AG09319 (cell line): ENCODE results near the gene LIN28B.

Experiments used
- DNase-seq: peaks from one replicate; pipeline ENCODE4 v3.0.0-alpha.2; 2010; ENCODE audit warnings: low read depth; ENCODE audit errors: extremely low read depth
- CTCF ChIP-seq: IDR thresholded peaks from 2 replicates; pipeline ENCODE4 v1.5.1; 2011; ENCODE audit warnings: low read depth, mild to moderate bottlenecking, inconsistent platforms, low read length, moderate library complexity

LIN28B gene

GRCh38 chr6:105112577-105112976 is 155.7 kb downstream of the LIN28B start:
- TF ChIP-seq CTCF, result no peak
- no peak for DNase-seq

GRCh38 chr6:105113422-105113821 is 156.5 kb downstream of the LIN28B start:
- DNase-seq, result no peak
- TF ChIP-seq CTCF, result no peak

GRCh38 chr6:105116150-105116549 is 159.2 kb downstream of the LIN28B start:
- DNase-seq, result no peak

GRCh38 chr6:105120570-105120969 is 163.7 kb downstream of the LIN28B start:
- DNase-seq, result no peak
- no peak for TF ChIP-seq CTCF

More at GRCh38 chr6:105116150-105116549, 159.2 kb downstream of the LIN28B start:
- no peak for TF ChIP-seq CTCF

GRCh38 chr6:105121981-105122380 is 165.1 kb downstream of the LIN28B start:
- no peak for DNase-seq
- TF ChIP-seq CTCF, result no peak

- TF ChIP-seq CTCF, result no peak
- DNase-seq, result no peak
These were observed 165.8 kb downstream of the LIN28B start for GRCh38 chr6:105122717-105123116.
